IMR-90 (cell line): ENCODE results near the gene CACNG5. TPM values are rescaled to one million over a fixed set of nuclear protein-coding genes. Genes with fewer than 3 reads are reported as not detected.

Experiments
- ATAC-seq: fragments of 200-7000 bp; cut with Tn5 transposase; 2 replicates; pipeline ENCODE4 v1.9.1; 2020; ENCODE audit warnings: low read depth, mild to moderate bottlenecking, moderate library complexity
- BruUV-seq: library from RNA; stranded (reverse); fragments of 400-500 nt; replicated peaks from 2 replicates; lab custom pipeline; 2021; lab: Mats Ljungman, UMichigan
- CTCF ChIA-PET: fragments of 300-600 bp; formaldehyde crosslinking; extraction: SDS; loops from one replicate; lab custom pipeline; 2021; ENCODE audit warnings: antibody characterized with exemption; lab: Yijun Ruan, JAX
- POLR2A ChIA-PET: fragments of 300-600 bp; sonication (Branson Sonifier 250); formaldehyde crosslinking; loops from one replicate; lab custom pipeline; 2022; ENCODE audit warnings: antibody characterized with exemption; ENCODE audit not compliant: unreplicated experiment; lab: Charles Lee
- DNase-seq: peaks from one replicate; pipeline ENCODE4 v3.0.0; 2013
- H2AFZ ChIP-seq: replicated peaks from 2 replicates; pipeline ENCODE3; 2013; ENCODE audit warnings: low read length, mild to moderate bottlenecking; ENCODE audit not compliant: poor library complexity
- H2AK5ac ChIP-seq: 2 replicates; pipeline ENCODE4 v1.6.1; 2013; ENCODE audit warnings: low read depth, low read length, inconsistent platforms
- H2AK9ac ChIP-seq: replicated peaks from 2 replicates; pipeline ENCODE3; 2013; ENCODE audit warnings: mild to moderate bottlenecking, low read depth, low read length, moderate library complexity; ENCODE audit not compliant: poor library complexity
- H2BK120ac ChIP-seq: 2 replicates; pipeline ENCODE4 v1.6.1; 2013; ENCODE audit warnings: low read depth, low read length, inconsistent platforms
- H2BK15ac ChIP-seq: 3 replicates; pipeline ENCODE4 v1.6.1; 2013; ENCODE audit warnings: low read depth, low read length, inconsistent platforms
- H2BK20ac ChIP-seq: 2 replicates; pipeline ENCODE4 v1.6.1; 2013; ENCODE audit warnings: low read depth, mild to moderate bottlenecking, inconsistent platforms, low read length, moderate library complexity
- H2BK5ac ChIP-seq: 2 replicates; pipeline ENCODE4 v1.6.1; 2013; ENCODE audit warnings: mild to moderate bottlenecking, low read depth, low read length, inconsistent platforms; ENCODE audit not compliant: poor library complexity, severe bottlenecking
- H3K14ac ChIP-seq: replicated peaks from 2 replicates; pipeline ENCODE4 v1.6.1; 2013; ENCODE audit warnings: low read depth, low read length, inconsistent platforms
- H3K18ac ChIP-seq: 2 replicates; pipeline ENCODE4 v1.6.1; 2013; ENCODE audit warnings: low read depth, low read length, control low read depth
- H3K23ac ChIP-seq: 2 replicates; pipeline ENCODE4 v1.6.1; 2013; ENCODE audit warnings: low read depth, low read length, inconsistent platforms
- H3K27ac ChIP-seq: 2 replicates; pipeline ENCODE4 v1.5.1; 2013; ENCODE audit warnings: mild to moderate bottlenecking, control low read depth, low read length; ENCODE audit not compliant: insufficient read depth
- H3K27me3 ChIP-seq: 2 replicates; pipeline ENCODE4 v1.6.1; 2013; ENCODE audit warnings: low read length; ENCODE audit not compliant: control insufficient read depth, insufficient read depth
- H3K36me3 ChIP-seq: 2 replicates; pipeline ENCODE4 v1.6.1; 2013; ENCODE audit warnings: low read length, mixed read lengths; ENCODE audit not compliant: control insufficient read depth, insufficient read depth
- H3K4ac ChIP-seq: 2 replicates; pipeline ENCODE4 v1.6.1; 2013; ENCODE audit warnings: low read depth, low read length, inconsistent platforms
- H3K4me1 ChIP-seq: 2 replicates; pipeline ENCODE4 v1.6.1; 2013; ENCODE audit warnings: low read length, mixed read lengths; ENCODE audit not compliant: control insufficient read depth, insufficient read depth
- H3K4me2 ChIP-seq: 2 replicates; pipeline ENCODE4 v1.6.1; 2013; ENCODE audit warnings: low read depth, mild to moderate bottlenecking, control low read depth, low read length, moderate library complexity
- H3K4me3 ChIP-seq: 2 replicates; pipeline ENCODE4 v1.5.1; 2013; ENCODE audit warnings: low read depth, mild to moderate bottlenecking, control low read depth, low read length, moderate library complexity; ENCODE audit not compliant: insufficient read depth
- H3K56ac ChIP-seq: 2 replicates; pipeline ENCODE4 v1.6.1; 2013; ENCODE audit warnings: low read length, inconsistent platforms; ENCODE audit not compliant: insufficient read depth; ENCODE audit errors: extremely low read depth
- H3K79me1 ChIP-seq, 2 experiments: 2 replicates each; pipeline ENCODE4 v1.6.1; 2013; ENCODE audit warnings: low read length in 2 of 2, inconsistent platforms in 1 of 2, low read depth in 1 of 2
- H3K9ac ChIP-seq: 2 replicates; pipeline ENCODE4 v1.6.1; 2013; ENCODE audit warnings: low read depth, low read length, control low read depth
- H3K9me1 ChIP-seq: 2 replicates; pipeline ENCODE4 v1.6.1; 2013; ENCODE audit warnings: low read length, inconsistent platforms; ENCODE audit not compliant: insufficient read depth
- H3K9me3 ChIP-seq: 2 replicates; pipeline ENCODE4 v1.6.1; 2013; ENCODE audit warnings: low read length; ENCODE audit not compliant: control insufficient read depth, insufficient read depth
- H4K20me1 ChIP-seq: 2 replicates; pipeline ENCODE4 v1.6.1; 2013; ENCODE audit warnings: low read length, inconsistent platforms; ENCODE audit not compliant: insufficient read depth
- H4K5ac ChIP-seq: 2 replicates; pipeline ENCODE4 v1.6.1; 2013; ENCODE audit warnings: mild to moderate bottlenecking, low read depth, low read length, control low read depth
- H4K8ac ChIP-seq, 2 experiments: 2 replicates each; pipeline ENCODE4 v1.6.1; 2013; ENCODE audit warnings: low read depth in 2 of 2, low read length in 2 of 2, control low read depth in 1 of 2, inconsistent platforms in 1 of 2
- H4K91ac ChIP-seq: 2 replicates; pipeline ENCODE4 v1.6.1; 2013; ENCODE audit warnings: low read depth, low read length, inconsistent platforms; ENCODE audit not compliant: insufficient read depth
- BHLHE40 ChIP-seq: fragments of 150-350 bp; IDR thresholded peaks from 2 replicates; pipeline ENCODE4 v1.6.1; 2016; ENCODE audit warnings: mild to moderate bottlenecking, low read depth, low read length
- CEBPB ChIP-seq: IDR thresholded peaks from 2 replicates; pipeline ENCODE4 v1.6.1; 2012; ENCODE audit warnings: low read depth, low read length, improper control_type of control experiment
- CHD1 ChIP-seq: IDR thresholded peaks from 2 replicates; pipeline ENCODE4 v1.6.1; 2012; ENCODE audit warnings: low read depth, low read length, improper control_type of control experiment
- FOS ChIP-seq: fragments of 150-350 bp; IDR thresholded peaks from 2 replicates; pipeline ENCODE4 v1.6.1; 2016; ENCODE audit warnings: low read depth, low read length
- MAFK ChIP-seq: IDR thresholded peaks from 2 replicates; pipeline ENCODE4 v1.6.1; 2012; ENCODE audit warnings: low read depth, low read length, improper control_type of control experiment
- MAZ ChIP-seq: IDR thresholded peaks from 2 replicates; pipeline ENCODE4 v1.6.1; 2012; ENCODE audit warnings: low read depth, mild to moderate bottlenecking, low read length, improper control_type of control experiment, moderate library complexity, borderline replicate concordance
- MXI1 ChIP-seq: IDR thresholded peaks from 2 replicates; pipeline ENCODE4 v1.6.1; 2012; ENCODE audit warnings: low read depth, mild to moderate bottlenecking, low read length, moderate library complexity, borderline replicate concordance
- NFE2L2 ChIP-seq: fragments of 150-350 bp; IDR thresholded peaks from 2 replicates; pipeline ENCODE4 v1.6.1; 2016; ENCODE audit warnings: low read depth, mild to moderate bottlenecking, low read length
- POLR2A ChIP-seq: IDR thresholded peaks from 2 replicates; pipeline ENCODE4 v1.6.1; 2012; ENCODE audit warnings: mild to moderate bottlenecking, low read depth, low read length
- RAD21 ChIP-seq: IDR thresholded peaks from 2 replicates; pipeline ENCODE4 v1.6.1; 2012; ENCODE audit warnings: low read length, improper control_type of control experiment
- RCOR1 ChIP-seq: IDR thresholded peaks from 2 replicates; pipeline ENCODE4 v1.6.1; 2012; ENCODE audit warnings: mild to moderate bottlenecking, low read length, improper control_type of control experiment; ENCODE audit not compliant: insufficient replicate concordance
- RFX5 ChIP-seq: IDR thresholded peaks from 2 replicates; pipeline ENCODE4 v1.8.0; 2012; ENCODE audit warnings: low read depth, mild to moderate bottlenecking, low read length, moderate library complexity
- SMC3 ChIP-seq: fragments of 150-350 bp; IDR thresholded peaks from 2 replicates; pipeline ENCODE4 v1.6.1; 2016; ENCODE audit warnings: low read depth, mild to moderate bottlenecking, antibody characterized with exemption, low read length, moderate library complexity
- WGBS, 2 experiments: methylation state at CpG; one replicate each; pipeline versions ENCODE4 v1.1.5 to v1.1.7; 2013; ENCODE audit warnings: missing lambda C conversion rate in 2 of 2; ENCODE audit not compliant: insufficient read length in 1 of 2; ENCODE audit errors: extremely low coverage in 2 of 2; 5-methylcytosine and 5-hydroxymethylcytosine counted together
- dilution Hi-C: fragments of 300-500 bp; cut with HindIII; formaldehyde crosslinking; loops from one replicate; pipeline ENCODE4 v1.14.3; 2018; ENCODE audit warnings: low sequenced_read_pairs; ENCODE audit not compliant: unreplicated experiment
- in situ Hi-C: fragments of 300-500 bp; cut with MboI; formaldehyde crosslinking; loops from 3 replicates; pipeline ENCODE4 v1.14.3; 2019; ENCODE audit warnings: low sequenced_read_pairs, inconsistent platforms, mixed read lengths
- intact Hi-C: fragments of 100-400 bp; cut with micrococcal nuclease; formaldehyde crosslinking; loops from 2 replicates; pipeline ENCODE4 v1.10.0; 2022
- polyA plus RNA-seq, 3 experiments: library from polyadenylated mRNA; depleted of rRNA; stranded (reverse); fragments of >200 nt; gene quantifications; 2 replicates each; pipeline ENCODE4 v1.2.3, GENCODE V29; 2012; ENCODE audit warnings: low replicate concordance in 1 of 3
- total RNA-seq: library from RNA; depleted of rRNA; stranded (reverse); fragments of >200 nt; gene quantifications from 2 replicates; pipeline ENCODE4 v1.2.3, GENCODE V29; 2012
- TF ChIP-seq, protein P1 (sequence below): fragments of 150-350 bp; IDR thresholded peaks from 2 replicates; pipeline ENCODE4 v1.6.1; 2017; ENCODE audit warnings: mild to moderate bottlenecking, antibody characterized with exemption, low read length, low read depth
- TF ChIP-seq, protein P2 (sequence below): fragments of 150-350 bp; IDR thresholded peaks from 2 replicates; pipeline ENCODE4 v1.6.1; 2016; ENCODE audit warnings: low read depth, mild to moderate bottlenecking, low read length, moderate library complexity, borderline replicate concordance
- TF ChIP-seq, protein P3 (sequence below): conservative IDR thresholded peaks from 2 replicates; pipeline ENCODE4 v1.5.1; 2012; ENCODE audit warnings: mild to moderate bottlenecking, low read depth, low read length, improper control_type of control experiment

Gene CACNG5
- total and polyA plus RNA-seq, 2 of the 4 experiments (the other 2 are of a cell fraction): not detected

DNA sequence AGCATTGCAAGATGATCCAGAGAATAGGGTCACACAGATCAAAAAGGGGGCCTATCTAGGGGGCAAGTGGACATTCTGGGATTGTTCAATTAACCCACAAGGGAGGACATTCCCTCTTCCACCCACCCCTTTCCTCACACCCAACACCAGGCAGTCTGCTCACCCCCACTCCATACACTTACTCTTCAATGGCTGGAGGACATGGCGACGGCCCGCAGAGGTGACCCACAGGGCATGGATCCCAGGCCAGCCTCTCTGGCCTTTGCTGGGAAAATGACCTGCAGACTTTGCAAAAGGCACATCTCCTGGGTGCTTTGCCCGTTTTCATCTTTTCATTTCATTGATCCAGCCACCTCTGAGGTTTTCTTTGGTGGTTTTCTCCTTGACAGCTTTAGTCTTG, 1.7 kb upstream of the CACNG5 start:
- intact Hi-C loops (no loop called here), dilution Hi-C loops (no loop called here), in situ Hi-C loops (no loop called here)
- Histone ChIP-seq H3K27ac (no peak overlapping the region), H4K20me1 (no peaks in the 10 kb centered on the region), H3K4ac (no peak overlapping the region), H2BK20ac (no peak overlapping the region), H4K5ac (no peak overlapping the region), H3K56ac (no peak overlapping the region), H3K27me3 (peaks cover 47% of the 10 kb centered on the region), H2AK5ac (no peak overlapping the region), H3K14ac (no peak overlapping the region), H2BK15ac (no peak overlapping the region), H3K4me3 (no peak overlapping the region), H4K8ac (no peak overlapping the region), H2AK9ac (no peak overlapping the region), H3K79me1 (no peaks in the 10 kb centered on the region), H2BK120ac (no peak overlapping the region), H3K18ac (no peak overlapping the region), H3K4me2 (no peak overlapping the region), H4K91ac (no peak overlapping the region), H2AFZ (no peak overlapping the region), H3K4me1 (no peaks in the 10 kb centered on the region), H3K9me1 (no peaks in the 10 kb centered on the region), H3K9me3 (no peaks in the 10 kb centered on the region), H3K23ac (no peak overlapping the region), H2BK5ac (no peak overlapping the region), H3K36me3 (no peaks in the 10 kb centered on the region), H3K9ac (no peak overlapping the region)
- no peak for ATAC-seq
- no TSS peak for BruUV-seq
- no CpG with 5 or more reads among the region's 4 CpGs for WGBS, 2 experiments
- no peak for DNase-seq
- no peak for TF ChIP-seq CHD1
- no peak for TF ChIP-seq RAD21
- no peak for TF ChIP-seq RFX5
- TF ChIP-seq FOS: no peak
- TF ChIP-seq SMC3: no peak
- TF ChIP-seq MAZ: no peak
- TF ChIP-seq NFE2L2: no peak
- no peak for TF ChIP-seq MXI1
- TF ChIP-seq, protein P1, sequence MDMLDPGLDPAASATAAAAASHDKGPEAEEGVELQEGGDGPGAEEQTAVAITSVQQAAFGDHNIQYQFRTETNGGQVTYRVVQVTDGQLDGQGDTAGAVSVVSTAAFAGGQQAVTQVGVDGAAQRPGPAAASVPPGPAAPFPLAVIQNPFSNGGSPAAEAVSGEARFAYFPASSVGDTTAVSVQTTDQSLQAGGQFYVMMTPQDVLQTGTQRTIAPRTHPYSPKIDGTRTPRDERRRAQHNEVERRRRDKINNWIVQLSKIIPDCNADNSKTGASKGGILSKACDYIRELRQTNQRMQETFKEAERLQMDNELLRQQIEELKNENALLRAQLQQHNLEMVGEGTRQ: no peak
- TF ChIP-seq POLR2A: no peak
- TF ChIP-seq, protein P2, sequence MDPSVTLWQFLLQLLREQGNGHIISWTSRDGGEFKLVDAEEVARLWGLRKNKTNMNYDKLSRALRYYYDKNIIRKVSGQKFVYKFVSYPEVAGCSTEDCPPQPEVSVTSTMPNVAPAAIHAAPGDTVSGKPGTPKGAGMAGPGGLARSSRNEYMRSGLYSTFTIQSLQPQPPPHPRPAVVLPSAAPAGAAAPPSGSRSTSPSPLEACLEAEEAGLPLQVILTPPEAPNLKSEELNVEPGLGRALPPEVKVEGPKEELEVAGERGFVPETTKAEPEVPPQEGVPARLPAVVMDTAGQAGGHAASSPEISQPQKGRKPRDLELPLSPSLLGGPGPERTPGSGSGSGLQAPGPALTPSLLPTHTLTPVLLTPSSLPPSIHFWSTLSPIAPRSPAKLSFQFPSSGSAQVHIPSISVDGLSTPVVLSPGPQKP: no peak
- no peak for TF ChIP-seq BHLHE40
- TF ChIP-seq RCOR1: no peak
- TF ChIP-seq, protein P3, sequence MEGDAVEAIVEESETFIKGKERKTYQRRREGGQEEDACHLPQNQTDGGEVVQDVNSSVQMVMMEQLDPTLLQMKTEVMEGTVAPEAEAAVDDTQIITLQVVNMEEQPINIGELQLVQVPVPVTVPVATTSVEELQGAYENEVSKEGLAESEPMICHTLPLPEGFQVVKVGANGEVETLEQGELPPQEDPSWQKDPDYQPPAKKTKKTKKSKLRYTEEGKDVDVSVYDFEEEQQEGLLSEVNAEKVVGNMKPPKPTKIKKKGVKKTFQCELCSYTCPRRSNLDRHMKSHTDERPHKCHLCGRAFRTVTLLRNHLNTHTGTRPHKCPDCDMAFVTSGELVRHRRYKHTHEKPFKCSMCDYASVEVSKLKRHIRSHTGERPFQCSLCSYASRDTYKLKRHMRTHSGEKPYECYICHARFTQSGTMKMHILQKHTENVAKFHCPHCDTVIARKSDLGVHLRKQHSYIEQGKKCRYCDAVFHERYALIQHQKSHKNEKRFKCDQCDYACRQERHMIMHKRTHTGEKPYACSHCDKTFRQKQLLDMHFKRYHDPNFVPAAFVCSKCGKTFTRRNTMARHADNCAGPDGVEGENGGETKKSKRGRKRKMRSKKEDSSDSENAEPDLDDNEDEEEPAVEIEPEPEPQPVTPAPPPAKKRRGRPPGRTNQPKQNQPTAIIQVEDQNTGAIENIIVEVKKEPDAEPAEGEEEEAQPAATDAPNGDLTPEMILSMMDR: no peak
- no peak for TF ChIP-seq CEBPB
- TF ChIP-seq MAFK: no peak
- ChIA-PET CTCF (no interaction called here), POLR2A (no interaction called here)
